Peyer's patch (tissue), 4 donors: ENCODE results near the gene SOX18. TPM values are rescaled to one million over a fixed set of nuclear protein-coding genes. Genes with fewer than 3 reads are reported as not detected.

ENCODE experiments used
- DNase-seq, 3 donors: peaks; one replicate each; pipeline ENCODE4 v3.0.0-alpha.2; 2017 to 2019
- H3K27ac ChIP-seq, 4 donors: fragments of 200-600 bp; sonication (generic); one replicate each; pipeline ENCODE4 v1.5.1; 2016 to 2019
- H3K27me3 ChIP-seq, 2 donors: fragments of 200-600 bp; sonication (generic); one replicate each; pipeline ENCODE4 v1.5.1; 2019
- H3K36me3 ChIP-seq, 3 donors: fragments of 200-600 bp; sonication (generic); one replicate each; pipeline ENCODE4 v1.5.1; 2016 to 2019
- H3K4me1 ChIP-seq, 4 donors: fragments of 200-600 bp; sonication (generic); one replicate each; pipeline ENCODE4 v1.5.1; 2016 to 2019
- H3K4me3 ChIP-seq, 4 donors: fragments of 200-600 bp; sonication (generic); 1 replicate in 3 of 4; 2 replicates in 1 of 4; pipeline ENCODE4 v1.5.1; 2016 to 2019; ENCODE audit warnings: mild to moderate bottlenecking in 1 of 4
- H3K9me3 ChIP-seq, 4 donors: fragments of 200-600 bp; sonication (generic); one replicate each; pipeline ENCODE4 v1.5.1; 2016 to 2019; ENCODE audit warnings: mild to moderate bottlenecking in 1 of 4
- CTCF ChIP-seq, 6 experiments: fragments of 450-650 bp in 4 of 6; fragments of 200-600 bp in 2 of 6; sonication (generic) in 1 of 6; IDR thresholded peaks; one replicate each; pipeline ENCODE4 v1.5.1; 2017 to 2019; ENCODE audit warnings: antibody characterized with exemption in 6 of 6, mild to moderate bottlenecking in 3 of 6, moderate library complexity in 1 of 6
- POLR2A ChIP-seq, 2 donors: fragments of 450-650 bp; IDR thresholded peaks; one replicate each; pipeline ENCODE4 v1.5.1; 2017; ENCODE audit warnings: antibody characterized with exemption in 2 of 2, mild to moderate bottlenecking in 2 of 2, moderate library complexity in 2 of 2
- total RNA-seq, 4 donors: library from RNA; depleted of rRNA; stranded (reverse); fragments of >200 nt; gene quantifications; one replicate each; pipeline ENCODE4 v1.1.0, GENCODE V29; 2016

Gene SOX18
- 1 to 10 TPM in 3 of 4 donors, not detected in 1; 2.8 to 6.6 (median 3.4) TPM for total RNA-seq

GRCh38 chr20:64049060-64049877 lies at the start of gene SOX18:
TSS of gene SOX18 (minus strand) at chr20:64049639. CDS start at chr20:64049516, 123 bp downstream.
- Histone ChIP-seq H3K27me3 (peaks cover 0 to 32% of the 10 kb centered on the region in 2 donors), H3K9me3 (no peaks in the 10 kb centered on the region), H3K36me3 (no peaks in the 10 kb centered on the region), H3K4me1 (peaks cover 0 to 24% (median 9%) of the 10 kb centered on the region in 4 donors), H3K27ac (peak within 1 kb of the TSS in 3 of 4 donors; percentile 31 to 65 (median 59)), H3K4me3 (peak within 1 kb of the TSS in 3 of 4 donors; percentile 36 to 37 (median 37))
- TF ChIP-seq POLR2A (IDR thresholded peaks at IDR 0.05) (no peak), CTCF (IDR thresholded peaks at IDR 0.05) (no peak)
- DNase-seq: no peak

GRCh38 chr20:64098471-64099013 lies 49.1 kb upstream of the SOX18 start:
- Histone ChIP-seq H3K4me3 (no peak overlapping the region), H3K27ac (no peak overlapping the region), H3K9me3 (no peaks in the 10 kb centered on the region), H3K27me3 (peaks cover 0 to 19% of the 10 kb centered on the region in 2 donors), H3K4me1 (peaks cover 0 to 24% (median 4%) of the 10 kb centered on the region in 4 donors), H3K36me3 (no peaks in the 10 kb centered on the region)
- TF ChIP-seq CTCF (IDR thresholded peaks at IDR 0.05) (no peak), POLR2A (IDR thresholded peaks at IDR 0.05) (no peak)
- no peak for DNase-seq

- Histone ChIP-seq H3K4me1 (peaks cover 0 to 15% (median 0%) of the 10 kb centered on the region in 4 donors), H3K9me3 (no peaks in the 10 kb centered on the region), H3K4me3 (no peak overlapping the region), H3K36me3 (no peaks in the 10 kb centered on the region), H3K27ac (no peak overlapping the region), H3K27me3 (peaks cover 0 to 6% of the 10 kb centered on the region in 2 donors)
- no peak for DNase-seq
- no peak for TF ChIP-seq POLR2A (IDR thresholded peaks at IDR 0.05)
- no peak for TF ChIP-seq CTCF (IDR thresholded peaks at IDR 0.05)
Observed at GRCh38 chr20:64096535-64096934, 47.1 kb upstream of the SOX18 start.

GRCh38 chr20:64095927-64096326 lies 46.5 kb upstream of the SOX18 start:
- H3K4me3 ChIP-seq: no peak overlapping the region

GRCh38 chr20:64095455-64095854 lies 46.0 kb upstream of the SOX18 start:
- H3K4me1 ChIP-seq: peaks cover 0 to 9% (median 0%) of the 10 kb centered on the region in 4 donors
- H3K27me3 ChIP-seq: no peaks in the 10 kb centered on the region
- H3K4me3 ChIP-seq: no peak overlapping the region
- H3K36me3 ChIP-seq: no peaks in the 10 kb centered on the region
- H3K9me3 ChIP-seq: no peaks in the 10 kb centered on the region
- no peak for DNase-seq
- no peak overlapping the region for H3K27ac ChIP-seq
- TF ChIP-seq POLR2A (IDR thresholded peaks at IDR 0.05): no peak
- no peak for TF ChIP-seq CTCF (IDR thresholded peaks at IDR 0.05)

More at GRCh38 chr20:64095927-64096326, 46.5 kb upstream of the SOX18 start:
- DNase-seq: no peak
- Histone ChIP-seq H3K36me3 (no peaks in the 10 kb centered on the region), H3K27me3 (peaks cover 0 to under 1% of the 10 kb centered on the region in 2 donors), H3K9me3 (no peaks in the 10 kb centered on the region), H3K27ac (no peak overlapping the region), H3K4me1 (peaks cover 0 to 14% (median 0%) of the 10 kb centered on the region in 4 donors)
- TF ChIP-seq CTCF (IDR thresholded peaks at IDR 0.05): no peak
- no peak for TF ChIP-seq POLR2A (IDR thresholded peaks at IDR 0.05)
